Kidney epithelial cell (primary cell): ENCODE results near the gene ASB16. TPM values are rescaled to one million over a fixed set of nuclear protein-coding genes. Genes with fewer than 3 reads are reported as not detected.
"Not testable (repeated sequence)": the region's sequence is repeated elsewhere in the genome, so short reads cannot be mapped to it uniquely, and the experiment has no call there.

Experiments used
- DNase-seq: peaks from one replicate; pipeline ENCODE4 v3.0.0-alpha.2; 2010; ENCODE audit warnings: low read depth
- H3K27me3 ChIP-seq: 2 replicates; pipeline ENCODE4 v1.6.0; 2011; ENCODE audit warnings: low read length; ENCODE audit not compliant: control insufficient read depth, insufficient read depth
- H3K36me3 ChIP-seq: 2 replicates; pipeline ENCODE4 v1.5.1; 2011; ENCODE audit warnings: low read length; ENCODE audit not compliant: control insufficient read depth, insufficient read depth
- H3K4me3 ChIP-seq: 2 replicates; pipeline ENCODE4 v1.5.1; 2011; ENCODE audit warnings: low read depth, mild to moderate bottlenecking, control low read depth, low read length
- CTCF ChIP-seq: IDR thresholded peaks from 2 replicates; pipeline ENCODE4 v1.5.1; 2011; ENCODE audit warnings: mild to moderate bottlenecking, moderate library complexity, low read length, control low read depth, inconsistent platforms; ENCODE audit not compliant: insufficient read depth, poor library complexity, severe bottlenecking
- total RNA-seq: library from RNA; depleted of rRNA; stranded (reverse); fragments of >200 nt; gene quantifications from 2 replicates; pipeline ENCODE4 v1.2.3, GENCODE V29; 2015

The ASB16 gene
- total RNA-seq, 1 donor from 2014 or later = not detected

- peaks cover 10% of the 10 kb centered on the region for H3K27me3 ChIP-seq
- H3K4me3 ChIP-seq = peak within 1 kb of the TSS; percentile 56
- peak; percentile 56 for DNase-seq
- TF ChIP-seq CTCF = peak; percentile 68
- H3K36me3 ChIP-seq = no peaks in the 10 kb centered on the region
Observed at GRCh38 chr17:44123356-44124117, 47.0 kb upstream of the ASB16 start, which contains the start of gene HDAC5. HDAC5 (minus strand) TSS chr17:44123641; CDS start chr17:44117515, 6,126 bp downstream.

- Histone ChIP-seq H3K27me3 (peaks cover 10% of the 10 kb centered on the region), H3K36me3 (no peaks in the 10 kb centered on the region), H3K4me3 (peak overlapping the region; percentile 56)
- TF ChIP-seq CTCF = no peak
- DNase-seq = no peak
Observed at GRCh38 chr17:44124118-44124438, 46.4 kb upstream of the ASB16 start.

- no peak overlapping the region for H3K4me3 ChIP-seq
- no peak for DNase-seq
- H3K36me3 ChIP-seq = no peaks in the 10 kb centered on the region
- no peaks in the 10 kb centered on the region for H3K27me3 ChIP-seq
- no peak for TF ChIP-seq CTCF
Observed at GRCh38 chr17:44128383-44128782, 42.1 kb upstream of the ASB16 start.

GRCh38 chr17:44130693-44131349 is 39.7 kb upstream of the ASB16 start:
- Histone ChIP-seq H3K27me3 (no peaks in the 10 kb centered on the region), H3K36me3 (no peaks in the 10 kb centered on the region), H3K4me3 (no peak overlapping the region)
- no peak for DNase-seq
- TF ChIP-seq CTCF = no peak

- H3K36me3 ChIP-seq, H3K27me3 ChIP-seq, DNase-seq, H3K4me3 ChIP-seq: not testable (repeated sequence)
Observed at GRCh38 chr17:44131372-44131771, 39.1 kb upstream of the ASB16 start.

- no peak for TF ChIP-seq CTCF
- Histone ChIP-seq H3K27me3 (no peaks in the 10 kb centered on the region), H3K4me3 (no peak overlapping the region), H3K36me3 (no peaks in the 10 kb centered on the region)
- no peak for DNase-seq
Observed at GRCh38 chr17:44132275-44132821, 38.2 kb upstream of the ASB16 start.
